A549 (cell line): ENCODE measurements around the gene MLXIPL. TPM values are rescaled to one million over a fixed set of nuclear protein-coding genes. Genes with fewer than 3 reads are reported as not detected.

Source experiments
- ATAC-seq, 2 experiments: fragments of 200-7000 bp in 1 of 2; fragments of >200 bp in 1 of 2; cut with Nextera tagmentation in 1 of 2; cut with Tn5 transposase in 1 of 2; 3 replicates each; pipeline versions ENCODE4 v1.8.0 to v1.9.1; 2018 to 2020; ENCODE audit warnings: mild to moderate bottlenecking in 1 of 2, moderate library complexity in 1 of 2
- CTCF ChIA-PET: fragments of 300-600 bp; sonication (Branson Sonifier 250); formaldehyde crosslinking; extraction: SDS; loops from one replicate; lab custom pipeline; 2021; ENCODE audit warnings: antibody characterized with exemption, inconsistent platforms; lab: Yijun Ruan, JAX
- POLR2A ChIA-PET: fragments of 350-600 bp; formaldehyde crosslinking; extraction: SDS; loops from one replicate; lab custom pipeline; 2021; ENCODE audit warnings: antibody characterized with exemption, inconsistent platforms; lab: Yijun Ruan, JAX
- DNase-seq, 2 experiments: peaks; one replicate each; pipeline versions ENCODE4 v3.0.0 to v3.0.0-alpha.2; 2011 to 2016; ENCODE audit warnings: low read depth in 1 of 2, low spot score in 1 of 2
- FAIRE-seq: peaks from 2 replicates; lab custom pipeline; 2011; peaks lifted over from hg19 to GRCh38; lab: Jason Lieb, UNC
- H3K27ac ChIP-seq, 2 experiments: fragments of >200 bp; sonication (Bioruptor Twin); formaldehyde crosslinking; 3 replicates each; pipeline ENCODE4 v1.5.1; 2016 to 2017
- H3K4me1 ChIP-seq: fragments of >200 bp; sonication (Bioruptor Twin); formaldehyde crosslinking; 3 replicates; pipeline ENCODE4 v1.6.1; 2016
- H3K4me2 ChIP-seq: fragments of >200 bp; sonication (Bioruptor Twin); formaldehyde crosslinking; 3 replicates; pipeline ENCODE4 v1.6.1; 2016
- H3K4me3 ChIP-seq: fragments of >200 bp; sonication (Bioruptor Twin); formaldehyde crosslinking; 3 replicates; pipeline ENCODE4 v1.5.1; 2016
- H3K9me3 ChIP-seq: fragments of >200 bp; sonication (Bioruptor Twin); formaldehyde crosslinking; 3 replicates; pipeline ENCODE4 v1.6.1; 2016
- BCL3 ChIP-seq: fragments of >200 bp; sonication (Bioruptor Twin); formaldehyde crosslinking; IDR thresholded peaks from 3 replicates; pipeline ENCODE4 v1.6.1; 2016
- BHLHE40 ChIP-seq: IDR thresholded peaks from 2 replicates; pipeline ENCODE4 v1.6.1; 2012; ENCODE audit warnings: low read depth, low read length, inconsistent platforms
- CBX2 ChIP-seq: fragments of 200-600 bp; sonication (generic); IDR thresholded peaks from 2 replicates; pipeline ENCODE4 v1.6.1; 2016; ENCODE audit warnings: low read depth, mild to moderate bottlenecking, borderline replicate concordance
- E2F6 ChIP-seq: IDR thresholded peaks from 2 replicates; pipeline ENCODE4 v1.6.1; 2012; ENCODE audit warnings: low read depth, borderline replicate concordance
- EHMT2 ChIP-seq: fragments of 200-600 bp; sonication (generic); IDR thresholded peaks from 2 replicates; pipeline ENCODE4 v1.6.1; 2016; ENCODE audit warnings: antibody characterized with exemption, low read depth, mild to moderate bottlenecking, moderate library complexity
- EP300 ChIP-seq, 2 experiments: fragments of >200 bp; sonication (Bioruptor Twin); formaldehyde crosslinking; IDR thresholded peaks; 2 replicates in 1 of 2; 3 replicates in 1 of 2; pipeline ENCODE4 v1.6.1; 2016 to 2017
- FOXS1 ChIP-seq: fragments of 250-450 bp; sonication (Bioruptor Pico); IDR thresholded peaks from 2 replicates; pipeline ENCODE4 v1.5.0; 2020; ENCODE audit warnings: mild to moderate bottlenecking, moderate library complexity
- HES2 ChIP-seq: fragments of >200 bp; sonication (Bioruptor Twin); formaldehyde crosslinking; IDR thresholded peaks from 2 replicates; pipeline ENCODE4 v1.6.1; 2016
- KDM5A ChIP-seq: fragments of 200-600 bp; sonication (generic); IDR thresholded peaks from 2 replicates; pipeline ENCODE4 v1.6.1; 2016; ENCODE audit warnings: antibody characterized with exemption, mild to moderate bottlenecking
- PHF8 ChIP-seq: fragments of 200-600 bp; sonication (generic); IDR thresholded peaks from 2 replicates; pipeline ENCODE4 v1.6.1; 2016; ENCODE audit warnings: low read depth, mild to moderate bottlenecking, antibody characterized with exemption, moderate library complexity, borderline replicate concordance
- RAD21 ChIP-seq, 2 experiments: fragments of >200 bp in 1 of 2; sonication (Bioruptor Twin) in 1 of 2; formaldehyde crosslinking in 1 of 2; IDR thresholded peaks in 1 of 2; conservative IDR thresholded peaks in 1 of 2; 2 replicates in 1 of 2; 3 replicates in 1 of 2; pipeline ENCODE4 v1.6.1; 2012 to 2018; ENCODE audit warnings: inconsistent platforms in 1 of 2
- RFX5 ChIP-seq: fragments of 450-650 bp; IDR thresholded peaks from 2 replicates; pipeline ENCODE4 v1.7.1; 2014; ENCODE audit warnings: antibody characterized with exemption, mild to moderate bottlenecking, moderate library complexity
- RNF2 ChIP-seq: fragments of 200-600 bp; sonication (generic); IDR thresholded peaks from 2 replicates; pipeline ENCODE4 v1.6.1; 2016; ENCODE audit warnings: low read depth, mild to moderate bottlenecking, antibody characterized with exemption, moderate library complexity, borderline replicate concordance
- SMC3 ChIP-seq: fragments of >200 bp; sonication (Bioruptor Twin); formaldehyde crosslinking; IDR thresholded peaks from 3 replicates; pipeline ENCODE4 v1.6.1; 2018; ENCODE audit warnings: inconsistent platforms
- SREBF2 ChIP-seq: fragments of 450-650 bp; IDR thresholded peaks from 2 replicates; pipeline ENCODE4 v1.6.1; 2014; ENCODE audit warnings: mild to moderate bottlenecking, moderate library complexity
- TP53 ChIP-seq: fragments of 250-450 bp; sonication (Bioruptor Pico); IDR thresholded peaks from 2 replicates; pipeline ENCODE4 v1.5.0; 2021; ENCODE audit warnings: mild to moderate bottlenecking, moderate library complexity
- ZFP36 ChIP-seq: fragments of 450-650 bp; IDR thresholded peaks from 2 replicates; pipeline ENCODE4 v1.6.1; 2014; ENCODE audit warnings: borderline replicate concordance; ENCODE audit not compliant: partially characterized antibody
- ZNF302 ChIP-seq: fragments of 250-450 bp; sonication (Bioruptor Pico); IDR thresholded peaks from 2 replicates; pipeline ENCODE4 v1.9.0; 2021; ENCODE audit warnings: inconsistent platforms, mild to moderate bottlenecking, moderate library complexity
- WGBS: methylation state at CpG from one replicate; pipeline ENCODE4 v1.1.6; 2017; ENCODE audit errors: missing lambda C conversion rate; 5-methylcytosine and 5-hydroxymethylcytosine counted together
- polyA plus RNA-seq, 4 experiments: library from polyadenylated mRNA; depleted of rRNA in 3 of 4; stranded (reverse); fragments of >200 nt; fragmentation: RNase III in 1 of 4; extraction: RNeasy Plus Mini Kit Qiagen cat#74134 plus additional on column Dnase treatment in 1 of 4; gene quantifications; 2 replicates in 3 of 4; 3 replicates in 1 of 4; pipeline ENCODE4 v1.2.3, GENCODE V29; 2011 to 2017
- TF ChIP-seq, protein P1 (sequence below): fragments of 250-450 bp; sonication (Bioruptor Pico); IDR thresholded peaks from 2 replicates; pipeline ENCODE4 v1.5.0; 2021; ENCODE audit warnings: mild to moderate bottlenecking, moderate library complexity, borderline replicate concordance
- TF ChIP-seq, protein P2 (sequence below): IDR thresholded peaks from 2 replicates; pipeline ENCODE4 v1.6.1; 2012
- TF ChIP-seq, protein P3 (sequence below): fragments of >200 bp; sonication (Bioruptor Twin); formaldehyde crosslinking; IDR thresholded peaks from 3 replicates; pipeline ENCODE4 v1.5.1; 2016

The MLXIPL gene
- polyA plus RNA-seq, 2 of the 4 experiments (the other 2 are of a cell fraction), result 1.4 to 3.3 TPM

DNA sequence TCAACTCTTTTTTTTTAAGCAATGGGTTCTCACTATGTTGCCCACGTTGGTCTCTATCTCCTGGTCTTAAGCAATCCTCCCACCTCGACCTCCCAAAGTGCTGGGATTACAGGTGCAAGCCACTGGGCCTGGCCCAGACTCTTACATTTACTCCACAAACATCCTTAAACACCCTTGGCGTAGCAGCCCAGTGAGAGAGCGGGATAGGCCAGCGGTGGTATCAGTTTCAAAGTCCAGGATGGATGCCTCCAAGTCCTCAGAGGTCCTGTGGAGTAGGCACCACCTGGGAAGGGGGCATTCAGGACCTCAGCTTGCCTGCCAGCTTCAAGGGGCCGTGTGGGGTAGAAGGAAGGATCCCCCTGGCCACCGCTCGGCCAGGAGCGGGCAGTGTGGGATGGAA, 25.3 kb upstream of the MLXIPL start (continued):
- TF ChIP-seq, protein P1, sequence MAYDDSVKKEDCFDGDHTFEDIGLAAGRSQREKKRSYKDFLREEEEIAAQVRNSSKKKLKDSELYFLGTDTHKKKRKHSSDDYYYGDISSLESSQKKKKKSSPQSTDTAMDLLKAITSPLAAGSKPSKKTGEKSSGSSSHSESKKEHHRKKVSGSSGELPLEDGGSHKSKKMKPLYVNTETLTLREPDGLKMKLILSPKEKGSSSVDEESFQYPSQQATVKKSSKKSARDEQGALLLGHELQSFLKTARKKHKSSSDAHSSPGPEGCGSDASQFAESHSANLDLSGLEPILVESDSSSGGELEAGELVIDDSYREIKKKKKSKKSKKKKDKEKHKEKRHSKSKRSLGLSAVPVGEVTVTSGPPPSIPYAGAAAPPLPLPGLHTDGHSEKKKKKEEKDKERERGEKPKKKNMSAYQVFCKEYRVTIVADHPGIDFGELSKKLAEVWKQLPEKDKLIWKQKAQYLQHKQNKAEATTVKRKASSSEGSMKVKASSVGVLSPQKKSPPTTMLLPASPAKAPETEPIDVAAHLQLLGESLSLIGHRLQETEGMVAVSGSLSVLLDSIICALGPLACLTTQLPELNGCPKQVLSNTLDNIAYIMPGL (CRISPR knock-in tag), result no peak
- no peak for TF ChIP-seq EP300 (IDR thresholded peaks at IDR 0.05)
- TF ChIP-seq ZFP36, result no peak

- 73% methylated on average over 1 of the region's 1 CpG for WGBS
- Histone ChIP-seq H3K4me1 (peaks cover 13% of the 10 kb centered on the region; the same call in 2 of the 3 replicates), H3K9me3 (no peaks in the 10 kb centered on the region), H3K4me2 (peak overlapping the region; percentile 98), H3K4me3 (peak overlapping the region; percentile 68; the same call in 1 of the 3 replicates), H3K27ac (peak overlapping the region; percentile 91 to 95; a peak in 5 of 6 replicates)
- FAIRE-seq, result no peak
- ATAC-seq, result no peak
- ChIA-PET POLR2A (no interaction called here), CTCF (interaction anchor here (1.1 to 4.0 kb wide), 2 partner anchors 19 to 41 kb away, joined by 4 to 17 read pairs; no protein-coding TSS in a partner anchor)
- DNase-seq, result no peak
- no peak for TF ChIP-seq BCL3
- TF ChIP-seq ZNF302 (CRISPR knock-in tag), result no peak
- no peak for TF ChIP-seq CBX2
- no peak for TF ChIP-seq PHF8
- no peak for TF ChIP-seq EHMT2
- TF ChIP-seq, protein P1 (CRISPR knock-in tag), result no peak
- TF ChIP-seq EP300 (IDR thresholded peaks at IDR 0.05), result no peak
- no peak for TF ChIP-seq FOXS1 (CRISPR knock-in tag)
- no peak for TF ChIP-seq RFX5
These were observed 24.4 kb upstream of the MLXIPL start for GRCh38 chr7:73648593-73649332.

- Histone ChIP-seq H3K27ac (peak overlapping the region; percentile 91 to 95), H3K4me1 (peaks cover 13% of the 10 kb centered on the region; the same call in 2 of the 3 replicates), H3K4me2 (peak overlapping the region; percentile 98), H3K4me3 (peak overlapping the region; percentile 68), H3K9me3 (no peaks in the 10 kb centered on the region)
- peak; percentile 70; the same call in 1 of the 2 replicates for TF ChIP-seq E2F6
- TF ChIP-seq RAD21 (conservative IDR thresholded peaks at IDR 0.05 in 1 of 2, IDR thresholded peaks at IDR 0.05 in 1 of 2), result peak in 1 of 2 experiments; percentile 49; a peak in 1 of 5 replicates
- TF ChIP-seq BHLHE40, result no peak
- no peak for TF ChIP-seq SREBF2
- TF ChIP-seq PHF8, result peak; percentile 53; the same call in 1 of the 2 replicates
- TF ChIP-seq, protein P2, sequence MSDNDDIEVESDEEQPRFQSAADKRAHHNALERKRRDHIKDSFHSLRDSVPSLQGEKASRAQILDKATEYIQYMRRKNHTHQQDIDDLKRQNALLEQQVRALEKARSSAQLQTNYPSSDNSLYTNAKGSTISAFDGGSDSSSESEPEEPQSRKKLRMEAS, result peak; percentile 81
- TF ChIP-seq, protein P3, sequence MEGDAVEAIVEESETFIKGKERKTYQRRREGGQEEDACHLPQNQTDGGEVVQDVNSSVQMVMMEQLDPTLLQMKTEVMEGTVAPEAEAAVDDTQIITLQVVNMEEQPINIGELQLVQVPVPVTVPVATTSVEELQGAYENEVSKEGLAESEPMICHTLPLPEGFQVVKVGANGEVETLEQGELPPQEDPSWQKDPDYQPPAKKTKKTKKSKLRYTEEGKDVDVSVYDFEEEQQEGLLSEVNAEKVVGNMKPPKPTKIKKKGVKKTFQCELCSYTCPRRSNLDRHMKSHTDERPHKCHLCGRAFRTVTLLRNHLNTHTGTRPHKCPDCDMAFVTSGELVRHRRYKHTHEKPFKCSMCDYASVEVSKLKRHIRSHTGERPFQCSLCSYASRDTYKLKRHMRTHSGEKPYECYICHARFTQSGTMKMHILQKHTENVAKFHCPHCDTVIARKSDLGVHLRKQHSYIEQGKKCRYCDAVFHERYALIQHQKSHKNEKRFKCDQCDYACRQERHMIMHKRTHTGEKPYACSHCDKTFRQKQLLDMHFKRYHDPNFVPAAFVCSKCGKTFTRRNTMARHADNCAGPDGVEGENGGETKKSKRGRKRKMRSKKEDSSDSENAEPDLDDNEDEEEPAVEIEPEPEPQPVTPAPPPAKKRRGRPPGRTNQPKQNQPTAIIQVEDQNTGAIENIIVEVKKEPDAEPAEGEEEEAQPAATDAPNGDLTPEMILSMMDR, result peak; percentile 50
- TF ChIP-seq SMC3, result peak; percentile 50
- TF ChIP-seq TP53 (CRISPR knock-in tag), result no peak
- TF ChIP-seq RNF2, result no peak; the same call in 1 of the 2 replicates
- TF ChIP-seq KDM5A, result no peak
- TF ChIP-seq HES2, result no peak
- 15% methylated on average over 6 of the region's 62 CpGs for WGBS
- peak in 1 of 2 experiments; percentile 43 for DNase-seq
- ChIA-PET POLR2A (no interaction called here), CTCF (interaction anchor here (0.8 to 6.8 kb wide), 9 partner anchors 19 to 87 kb away, joined by 3 to 50 read pairs (median 6); partner anchors contain the start of gene VPS37D)
- no peak for FAIRE-seq
- peak; percentile 81 to 84 for ATAC-seq
These were observed 23.6 kb upstream of the MLXIPL start for GRCh38 chr7:73647725-73648592.
